Progenitor cell of endocrine pancreas (in vitro differentiated cells): ENCODE data around the gene CCDC97. TPM values are rescaled to one million over a fixed set of nuclear protein-coding genes. Genes with fewer than 3 reads are reported as not detected.
A peak's percentile ranks its signal among the peaks of the same experiment; 100 is the strongest.

Experiments
- DNase-seq: peaks from one replicate; pipeline ENCODE4 v3.0.0; 2021; ENCODE audit warnings: low spot score; ENCODE audit not compliant: unreplicated experiment
- H3K27ac Mint-ChIP-seq: 2 replicates; pipeline ENCODE4 v1.8.0; 2021; ENCODE audit warnings: mild to moderate bottlenecking, moderate library complexity, mixed read lengths
- H3K27me3 Mint-ChIP-seq: 2 replicates; pipeline ENCODE4 v1.8.0; 2021; ENCODE audit warnings: mixed read lengths
- H3K36me3 Mint-ChIP-seq: 2 replicates; pipeline ENCODE4 v1.8.0; 2022; ENCODE audit warnings: mixed read lengths; ENCODE audit not compliant: insufficient read depth
- H3K4me1 Mint-ChIP-seq: 2 replicates; pipeline ENCODE4 v1.8.0; 2021; ENCODE audit warnings: low read depth, mixed read lengths
- H3K4me3 Mint-ChIP-seq: 2 replicates; pipeline ENCODE4 v1.8.0; 2021; ENCODE audit warnings: low read depth, mild to moderate bottlenecking, moderate library complexity, mixed read lengths
- H3K9me3 Mint-ChIP-seq: 2 replicates; pipeline ENCODE4 v1.8.0; 2021; ENCODE audit warnings: low read depth, mixed read lengths
- CTCF ChIP-seq: fragments of 200-600 bp; sonication (generic); IDR thresholded peaks from one replicate; pipeline ENCODE4 v1.5.0; 2021; ENCODE audit warnings: antibody characterized with exemption, mild to moderate bottlenecking; ENCODE audit not compliant: unreplicated experiment
- total RNA-seq: library from RNA; stranded (reverse); gene quantifications from 2 replicates; pipeline ENCODE4 v1.2.1, GENCODE V29; 2021

Gene CCDC97
- total RNA-seq, 1 donor from 2014 or later = 46.5 TPM

- H3K27ac Mint-ChIP-seq = no peak overlapping the region
- H3K4me3 Mint-ChIP-seq = no peak overlapping the region
- DNase-seq = no peak
- H3K9me3 Mint-ChIP-seq = no peaks in the 10 kb centered on the region
- no peaks in the 10 kb centered on the region for H3K36me3 Mint-ChIP-seq
- peaks cover 4% of the 10 kb centered on the region for H3K4me1 Mint-ChIP-seq
- H3K27me3 Mint-ChIP-seq = peaks cover 18% of the 10 kb centered on the region
- TF ChIP-seq CTCF = no peak
Observed at GRCh38 chr19:41357746-41358145, 47.8 kb downstream of the CCDC97 start.

- no peak overlapping the region for H3K4me3 Mint-ChIP-seq
- peaks cover 4% of the 10 kb centered on the region for H3K4me1 Mint-ChIP-seq
- H3K27ac Mint-ChIP-seq = no peak overlapping the region
Observed at GRCh38 chr19:41359741-41360140, 49.8 kb downstream of the CCDC97 start.

GRCh38 chr19:41362143-41362847 is 52.3 kb downstream of the CCDC97 start:
- Mint-ChIP-seq H3K4me3 (peak overlapping the region; percentile 93), H3K9me3 (no peaks in the 10 kb centered on the region), H3K27ac (no peak overlapping the region), H3K4me1 (peaks cover 9% of the 10 kb centered on the region), H3K36me3 (peaks cover 3% of the 10 kb centered on the region), H3K27me3 (no peaks in the 10 kb centered on the region)
- no peak for DNase-seq
- TF ChIP-seq CTCF = no peak

More at GRCh38 chr19:41359741-41360140, 49.8 kb downstream of the CCDC97 start:
- Mint-ChIP-seq H3K9me3 (no peaks in the 10 kb centered on the region), H3K36me3 (no peaks in the 10 kb centered on the region), H3K27me3 (peaks cover 10% of the 10 kb centered on the region)
- DNase-seq = no peak
- no peak for TF ChIP-seq CTCF

GRCh38 chr19:41363371-41363752 is 53.4 kb downstream of the CCDC97 start:
- no peaks in the 10 kb centered on the region for H3K9me3 Mint-ChIP-seq
- DNase-seq = no peak
- peak overlapping the region; percentile 93 for H3K4me3 Mint-ChIP-seq
- H3K36me3 Mint-ChIP-seq = peaks cover 3% of the 10 kb centered on the region
- peaks cover 11% of the 10 kb centered on the region for H3K4me1 Mint-ChIP-seq
- H3K27ac Mint-ChIP-seq = peak overlapping the region; percentile 100
- no peak for TF ChIP-seq CTCF
- H3K27me3 Mint-ChIP-seq = no peaks in the 10 kb centered on the region

GRCh38 chr19:41363753-41364523 is 54.0 kb downstream of the CCDC97 start, which contains the start of gene B9D2:
B9D2 (minus strand) TSS chr19:41364149; CDS start chr19:41363519, 630 bp downstream.
- peak within 1 kb of the TSS; percentile 93 for H3K4me3 Mint-ChIP-seq
- TF ChIP-seq CTCF = no peak
- H3K4me1 Mint-ChIP-seq = peaks cover 11% of the 10 kb centered on the region
- H3K27me3 Mint-ChIP-seq = no peaks in the 10 kb centered on the region
- peak; percentile 89 for DNase-seq
- no peaks in the 10 kb centered on the region for H3K9me3 Mint-ChIP-seq
- peak within 1 kb of the TSS; percentile 100 for H3K27ac Mint-ChIP-seq
- H3K36me3 Mint-ChIP-seq = peaks cover 3% of the 10 kb centered on the region
